A673 (cell line): Measurements from ENCODE around the gene MYH10.

Source experiments
- EZH2 ChIP-seq: fragments of 200-600 bp; sonication (generic); IDR thresholded peaks from 2 replicates; pipeline ENCODE4 v1.6.1; 2017; ENCODE audit warnings: borderline replicate concordance, low read depth, mild to moderate bottlenecking, mixed read lengths, antibody characterized with exemption, low read length; ENCODE audit not compliant: poor library complexity, severe bottlenecking
- TF ChIP-seq, protein P1 (sequence below): fragments of 300-800, 200-600 bp; sonication (generic); conservative IDR thresholded peaks from 2 replicates; pipeline ENCODE4 v1.5.1; 2017; ENCODE audit warnings: low read depth, mild to moderate bottlenecking, antibody characterized with exemption, low read length, moderate library complexity, mixed read lengths

DNA sequence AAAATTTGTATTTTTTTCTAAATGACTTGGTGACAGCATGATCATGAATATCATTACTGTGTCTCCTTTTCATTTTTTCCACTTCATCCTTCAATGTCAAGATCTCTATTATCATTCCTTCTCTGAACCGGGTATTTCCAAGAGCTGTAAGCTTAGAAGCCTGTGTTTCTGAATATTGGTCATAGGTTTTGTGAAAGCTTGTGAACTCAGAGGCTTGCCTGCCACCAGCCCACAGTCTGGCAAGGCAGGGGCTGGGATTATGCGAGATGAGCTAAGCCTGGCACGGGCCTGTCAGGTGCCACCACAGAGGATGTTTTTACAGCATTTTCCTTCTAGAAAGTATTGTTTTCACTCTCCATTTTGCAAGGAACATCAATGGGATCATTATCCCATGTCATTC lies 92.8 kb downstream of the MYH10 start:
- TF ChIP-seq, protein P1, sequence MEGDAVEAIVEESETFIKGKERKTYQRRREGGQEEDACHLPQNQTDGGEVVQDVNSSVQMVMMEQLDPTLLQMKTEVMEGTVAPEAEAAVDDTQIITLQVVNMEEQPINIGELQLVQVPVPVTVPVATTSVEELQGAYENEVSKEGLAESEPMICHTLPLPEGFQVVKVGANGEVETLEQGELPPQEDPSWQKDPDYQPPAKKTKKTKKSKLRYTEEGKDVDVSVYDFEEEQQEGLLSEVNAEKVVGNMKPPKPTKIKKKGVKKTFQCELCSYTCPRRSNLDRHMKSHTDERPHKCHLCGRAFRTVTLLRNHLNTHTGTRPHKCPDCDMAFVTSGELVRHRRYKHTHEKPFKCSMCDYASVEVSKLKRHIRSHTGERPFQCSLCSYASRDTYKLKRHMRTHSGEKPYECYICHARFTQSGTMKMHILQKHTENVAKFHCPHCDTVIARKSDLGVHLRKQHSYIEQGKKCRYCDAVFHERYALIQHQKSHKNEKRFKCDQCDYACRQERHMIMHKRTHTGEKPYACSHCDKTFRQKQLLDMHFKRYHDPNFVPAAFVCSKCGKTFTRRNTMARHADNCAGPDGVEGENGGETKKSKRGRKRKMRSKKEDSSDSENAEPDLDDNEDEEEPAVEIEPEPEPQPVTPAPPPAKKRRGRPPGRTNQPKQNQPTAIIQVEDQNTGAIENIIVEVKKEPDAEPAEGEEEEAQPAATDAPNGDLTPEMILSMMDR: no peak
- TF ChIP-seq EZH2: no peak
